Measurements from ENCODE around the gene DDAH1.

GRCh38 chr1:85356130-85356529 lies 108.8 kb downstream of the DDAH1 start:
- TF ChIP-seq JUNB (IDR thresholded peaks at IDR 0.05; ENCODE audit: unreplicated experiment) (no peak), CTCF (conservative IDR thresholded peaks at IDR 0.05; ENCODE audit: low read depth in 2 of 2) (no peak), CREB1 (CRISPR knock-in tag; IDR thresholded peaks at IDR 0.05; ENCODE audit: low read depth) (no peak), EZH2phosphoT487 (IDR thresholded peaks at IDR 0.05; ENCODE audit: unreplicated experiment) (no peak), REST (IDR thresholded peaks at IDR 0.05; ENCODE audit: unreplicated experiment) (no peak), POLR2AphosphoS5 (IDR thresholded peaks at IDR 0.05; ENCODE audit: low read depth) (no peak), ETS1 (IDR thresholded peaks at IDR 0.05) (no peak), EZH2 (IDR thresholded peaks at IDR 0.05; ENCODE audit: low read depth, unreplicated experiment) (no peak), NANOG (IDR thresholded peaks at IDR 0.05; ENCODE audit: borderline replicate concordance) (no peak), ZNF114 (CRISPR knock-in tag; IDR thresholded peaks at IDR 0.05) (no peak), ZNF331 (CRISPR knock-in tag; IDR thresholded peaks at IDR 0.05; ENCODE audit: low read depth) (no peak), STAT1 (IDR thresholded peaks at IDR 0.05; ENCODE audit: unreplicated experiment) (no peak), ZNF462 (CRISPR knock-in tag; IDR thresholded peaks at IDR 0.05) (no peak)

Measured in GM23338 (cell line).